GM18861 (cell line): Measurements from ENCODE around the gene CAP1.
A peak's percentile ranks its signal among the peaks of the same experiment; 100 is the strongest.
"Not testable (repeated sequence)": the region's sequence is repeated elsewhere in the genome, so short reads cannot be mapped to it uniquely, and the experiment has no call there.

Experiments
- ATAC-seq: cut with Tn5 transposase; IDR thresholded peaks from one replicate; pipeline ENCODE4 v1.9.1; 2021; ENCODE audit not compliant: unreplicated experiment

The CAP1 gene

DNA sequence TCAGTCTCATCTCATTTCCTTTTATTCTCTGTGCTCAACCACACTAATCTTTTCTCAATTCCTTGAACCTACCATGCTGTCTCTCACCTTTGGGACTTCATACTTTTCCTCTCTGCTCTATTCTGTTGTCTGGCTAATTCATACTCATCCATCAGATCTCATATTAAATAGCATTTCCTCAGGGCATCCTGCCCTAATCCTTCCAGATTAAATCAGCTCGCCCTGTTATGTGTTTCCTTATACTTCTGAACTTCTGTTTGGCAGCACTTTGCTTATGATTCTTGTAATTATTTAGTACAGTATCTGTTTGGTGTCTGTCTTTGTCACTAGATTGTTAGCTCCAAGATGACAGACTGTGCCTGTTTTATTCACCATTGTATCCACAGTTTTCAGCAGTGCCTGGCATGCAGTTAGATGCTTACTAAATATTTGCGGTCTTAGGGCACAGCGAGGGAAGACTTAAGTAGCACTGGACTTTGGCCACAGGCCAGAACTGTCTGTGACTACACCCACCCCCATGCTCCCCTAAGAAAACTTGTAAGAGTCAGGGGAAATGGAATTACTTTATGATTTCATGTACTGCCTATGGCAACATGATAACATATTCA is 9.9 kb upstream of the CAP1 start:
- no peak for ATAC-seq

DNA sequence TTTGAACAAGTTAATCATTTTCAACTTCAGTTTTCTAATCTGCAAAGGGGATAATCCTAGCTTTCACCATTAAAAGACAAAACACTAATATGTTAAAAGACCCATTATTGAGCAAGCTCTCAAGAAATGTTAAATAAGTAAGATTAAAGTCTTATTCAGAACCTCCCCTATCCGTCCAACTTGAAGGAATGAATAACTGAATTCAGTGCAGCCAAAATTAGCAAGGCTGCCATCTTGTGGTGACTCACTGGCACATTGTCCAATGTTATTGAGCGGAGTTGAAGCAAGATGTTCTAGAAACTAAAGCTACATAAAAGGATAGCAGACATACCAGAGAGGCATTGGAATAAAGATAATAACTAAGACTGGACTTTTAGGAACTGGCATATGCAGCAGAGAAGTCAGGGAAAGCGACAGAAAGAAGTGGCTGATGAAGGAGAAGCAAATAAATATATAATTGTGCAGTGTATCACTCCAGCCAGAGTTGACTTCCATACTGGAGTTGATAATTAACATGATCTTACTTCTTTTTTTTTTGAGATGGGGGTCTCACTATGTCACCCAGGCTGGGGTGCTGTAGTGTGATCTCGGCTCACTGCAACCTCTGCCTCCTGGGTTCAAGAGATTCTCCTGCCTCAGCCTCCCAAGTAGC is 8.2 kb upstream of the CAP1 start:
- ATAC-seq: no peak

DNA sequence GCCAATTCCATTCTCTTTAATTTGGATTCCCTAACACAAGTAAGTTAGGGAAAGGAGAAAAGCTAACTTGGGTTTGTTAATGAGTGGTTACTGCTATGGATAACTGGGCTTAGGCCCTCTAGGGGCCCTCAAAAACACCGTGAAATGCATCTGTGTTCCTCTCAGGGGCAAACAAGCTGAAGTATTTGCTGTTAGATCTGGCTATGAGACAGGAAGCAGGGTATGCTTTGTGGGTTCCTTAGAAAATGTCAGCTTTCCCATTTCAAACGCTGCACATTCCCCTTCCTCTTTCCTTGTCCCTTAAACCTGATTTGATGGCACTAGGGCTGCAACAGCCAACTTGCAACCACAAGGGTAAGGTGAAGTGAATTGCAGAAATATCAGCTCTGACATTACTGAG is 5.7 kb upstream of the CAP1 start:
- no peak for ATAC-seq

DNA sequence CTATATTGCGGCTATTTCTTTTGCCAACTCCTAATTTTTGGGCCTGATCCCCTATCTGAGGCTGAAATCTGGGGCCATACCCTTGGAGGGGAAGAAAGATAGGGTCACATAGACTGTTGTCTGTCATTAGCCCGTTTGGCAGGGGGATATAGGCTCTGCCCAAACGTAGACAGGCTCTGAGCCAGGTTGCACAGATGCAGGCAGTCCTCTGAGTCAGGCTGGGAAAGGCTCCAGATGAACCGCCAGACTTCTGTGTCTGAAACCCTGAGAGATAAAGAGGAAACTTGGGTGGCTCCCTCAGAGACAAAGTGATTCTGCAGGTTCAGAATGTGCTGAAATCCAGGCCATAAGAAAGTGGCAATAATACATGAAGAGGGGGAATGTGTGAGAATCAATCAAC is 4.0 kb upstream of the CAP1 start:
- no peak for ATAC-seq

DNA sequence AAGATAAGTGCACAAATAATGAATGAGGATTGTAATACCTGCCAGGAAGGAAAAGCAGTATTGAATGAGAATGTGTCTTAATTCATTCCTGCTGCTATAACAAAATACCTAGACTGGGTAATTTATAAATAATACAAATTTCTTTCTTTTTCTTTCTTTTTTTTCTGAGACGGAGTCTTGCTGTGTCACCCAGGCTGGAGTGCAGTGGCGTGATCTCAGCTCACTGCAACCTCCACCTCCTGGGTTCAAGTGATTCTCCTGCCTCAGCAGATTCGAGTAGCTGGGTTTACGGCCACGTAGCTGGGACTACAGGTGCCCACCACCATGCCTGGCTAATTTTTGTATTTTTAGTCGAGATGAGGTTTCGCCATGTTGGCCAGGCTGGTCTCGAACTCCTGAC is 3.3 kb upstream of the CAP1 start:
- ATAC-seq: not testable (repeated sequence)

DNA sequence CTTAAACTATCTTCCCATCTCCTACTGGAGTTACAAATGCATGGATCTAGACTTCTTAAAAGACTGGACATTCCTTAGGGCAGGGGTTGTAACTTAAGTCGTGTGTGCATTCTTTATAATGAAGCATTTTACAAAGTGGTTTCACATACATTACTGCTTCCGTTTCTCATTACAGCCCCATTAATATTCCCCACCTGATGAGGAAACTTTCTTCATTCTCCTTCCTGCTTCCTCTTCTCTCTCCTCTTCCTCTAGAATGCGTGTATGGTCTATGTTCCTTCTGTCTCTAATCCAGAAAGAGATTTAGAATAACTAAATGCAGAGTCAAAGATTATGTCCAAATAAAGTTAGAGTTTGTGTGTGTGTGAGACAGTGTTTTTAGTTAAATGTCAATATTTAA is 1.8 kb upstream of the CAP1 start:
- ATAC-seq: no peak

DNA sequence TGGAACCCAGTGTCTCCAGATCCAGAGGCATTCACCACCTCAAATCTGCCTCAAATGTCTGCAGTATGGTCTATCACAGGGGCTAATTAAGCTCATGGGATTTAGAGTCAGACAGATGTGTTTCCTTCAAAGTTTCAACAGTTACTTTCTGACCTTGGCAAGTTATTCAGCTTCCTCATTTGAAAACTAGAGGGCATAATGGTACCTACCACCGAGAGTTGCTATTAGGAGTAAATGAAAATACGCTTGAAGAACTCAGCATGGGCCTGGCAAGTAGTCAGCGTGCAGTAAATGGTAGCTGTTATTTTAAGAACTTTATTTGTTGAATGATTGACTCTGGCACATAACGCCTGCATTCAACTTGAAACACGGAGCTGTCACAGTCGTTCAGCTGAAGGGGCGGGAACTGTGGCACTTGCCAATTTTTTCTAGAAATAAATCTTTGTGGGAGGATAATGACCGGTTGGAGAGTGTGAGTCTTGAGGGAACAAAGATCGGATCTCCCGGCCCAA is 1.2 kb upstream of the CAP1 start:
- ATAC-seq: no peak

DNA sequence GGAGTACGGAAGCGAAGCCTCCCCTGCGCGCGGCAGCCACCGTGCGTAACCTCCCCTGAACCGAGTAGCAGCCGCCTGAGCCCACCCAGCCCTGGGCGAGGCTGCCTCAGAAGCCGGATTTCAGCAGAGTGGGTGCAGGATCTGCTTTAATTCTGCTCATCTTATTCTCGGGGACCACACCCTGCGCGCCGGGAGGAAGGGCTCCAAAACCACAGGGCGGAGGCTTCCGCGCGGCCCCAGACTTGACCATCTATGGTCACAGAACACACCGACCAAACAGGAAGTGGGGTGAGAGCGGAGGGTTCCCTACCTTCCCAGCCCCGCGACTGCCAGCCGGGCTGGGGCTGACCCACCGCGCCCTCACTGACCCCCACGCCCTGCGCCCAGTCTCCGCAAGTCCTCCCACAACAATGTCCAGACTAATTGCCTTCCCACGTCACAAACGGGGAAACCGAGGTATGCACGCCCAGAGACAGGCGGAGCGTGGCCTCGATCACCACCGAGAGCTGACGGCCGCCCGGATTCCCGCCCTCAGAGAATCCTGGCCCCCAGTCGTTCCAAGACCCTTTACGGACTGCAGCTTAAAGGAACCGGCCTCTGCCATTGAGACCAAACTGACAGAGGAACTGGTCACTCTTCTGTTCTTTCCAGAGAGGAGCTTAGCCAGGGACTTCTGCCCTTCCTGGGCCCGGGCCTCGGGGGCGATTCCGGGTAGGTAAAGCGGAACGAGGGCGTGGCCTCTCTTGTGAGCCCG is 595 bp upstream of the CAP1 start:
- ATAC-seq: peak; percentile 43

DNA sequence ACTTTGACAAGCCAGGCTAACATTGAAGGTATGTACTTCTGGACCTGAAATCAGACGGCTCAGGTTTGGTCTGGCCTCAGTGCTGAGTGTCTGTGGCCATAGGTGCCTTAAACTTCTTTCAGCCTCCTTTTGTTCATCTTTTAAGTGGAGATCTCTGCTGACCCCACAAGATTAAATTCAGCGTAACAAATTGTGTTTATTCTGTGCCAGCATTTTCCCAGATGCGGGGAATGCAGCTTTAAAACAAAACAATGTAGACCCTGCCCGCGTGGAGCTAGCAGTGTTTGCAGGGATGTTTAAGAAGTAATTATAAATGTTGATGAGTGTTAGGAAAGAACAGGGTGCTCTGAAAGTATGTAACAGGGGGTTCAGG is 923 bp downstream of the CAP1 start:
- ATAC-seq: no peak

DNA sequence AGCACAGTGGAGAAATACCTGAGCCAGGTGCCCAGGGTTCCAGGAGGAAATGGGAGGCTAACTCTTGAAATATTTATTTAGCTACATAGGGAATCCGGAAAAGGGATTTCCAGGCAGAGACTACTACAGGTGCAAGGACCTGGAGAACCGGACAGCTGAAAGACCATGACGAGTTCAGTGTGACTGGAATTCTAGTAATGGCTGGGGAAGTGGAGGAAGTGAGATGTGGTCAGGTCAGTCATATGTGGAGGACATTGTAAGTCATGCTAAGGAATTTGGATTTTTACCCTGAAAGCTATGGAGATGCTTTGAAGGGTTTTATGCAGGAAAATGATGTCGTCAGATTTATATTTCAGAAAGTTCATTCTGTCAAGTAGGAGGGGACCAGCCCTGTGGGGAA is 1.8 kb downstream of the CAP1 start:
- ATAC-seq: no peak

DNA sequence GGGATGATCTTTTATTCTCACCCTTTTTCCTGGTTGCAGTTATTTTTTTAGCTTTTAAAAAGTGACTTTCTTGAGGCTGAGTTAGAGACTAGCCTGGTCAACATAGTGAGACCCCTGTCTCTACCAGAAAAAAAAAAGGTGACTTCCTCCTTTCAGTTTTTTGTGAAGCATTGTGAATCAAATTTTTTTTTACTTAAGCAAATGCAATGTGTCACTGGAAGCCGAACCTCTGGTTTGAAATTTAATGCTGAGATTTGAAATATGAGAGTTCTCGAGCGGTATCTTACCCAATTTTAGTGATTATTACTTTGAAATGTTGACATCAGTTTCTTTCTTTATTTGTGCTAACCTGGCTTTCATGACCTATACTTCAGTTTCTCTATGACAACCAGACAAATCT is 3.6 kb downstream of the CAP1 start:
- no peak for ATAC-seq

DNA sequence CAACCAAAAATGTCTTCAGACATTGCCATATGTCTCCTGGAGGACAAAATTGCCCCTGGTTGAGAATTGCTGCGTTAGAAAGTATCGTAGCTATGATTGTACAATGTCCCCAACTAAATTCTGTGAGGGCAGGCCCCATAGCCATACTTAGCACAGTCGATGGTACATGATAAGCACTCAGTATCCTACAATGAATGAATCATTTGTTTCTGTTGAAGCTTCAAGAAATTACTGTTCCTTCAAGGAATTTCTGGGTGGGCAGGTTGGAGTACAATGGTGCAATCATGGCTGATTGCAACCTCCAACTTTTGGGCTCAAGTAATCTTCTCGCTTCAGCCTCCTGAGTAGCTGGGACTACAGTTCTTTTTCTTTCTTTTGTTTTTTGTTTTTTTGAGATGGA is 4.7 kb downstream of the CAP1 start:
- no peak for ATAC-seq

DNA sequence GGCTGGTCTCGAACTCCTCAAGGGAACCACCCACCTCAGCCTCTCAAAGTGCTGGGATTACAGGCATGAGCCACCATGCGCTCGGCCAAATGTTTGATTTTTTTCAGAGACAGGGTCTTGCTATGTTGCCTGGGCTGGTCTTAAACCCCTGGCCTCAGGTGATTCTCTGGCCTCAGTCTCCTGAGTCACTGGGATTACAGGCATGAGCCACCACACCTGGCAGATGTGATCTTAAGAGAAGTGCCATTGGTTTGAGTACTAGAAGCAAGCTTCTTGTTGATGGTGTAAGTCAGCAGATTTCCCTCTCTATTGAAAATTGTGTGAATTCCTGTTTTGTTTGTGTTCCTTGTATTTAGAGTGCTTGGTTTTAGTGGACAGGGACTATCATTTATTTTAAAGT is 5.2 kb downstream of the CAP1 start:
- ATAC-seq: no peak

DNA sequence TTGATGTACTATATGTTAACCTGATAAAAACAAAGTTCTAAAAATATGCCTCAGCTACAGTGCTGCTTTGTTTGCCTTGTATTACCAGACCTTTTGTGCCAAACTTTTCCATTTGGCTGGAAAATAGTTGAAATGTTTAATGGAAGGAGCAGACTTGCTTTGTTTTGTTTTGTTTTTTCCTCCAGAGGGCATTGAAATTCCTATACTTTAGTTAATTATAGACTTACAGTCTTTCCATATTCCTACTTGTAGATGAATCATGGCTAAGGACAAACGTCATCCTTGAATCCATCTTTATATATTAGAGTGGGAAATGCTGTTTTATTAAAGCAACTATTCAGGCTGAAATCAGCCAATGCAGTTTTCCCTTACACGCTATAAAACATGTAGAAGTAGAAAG is 6.7 kb downstream of the CAP1 start:
- ATAC-seq: no peak

DNA sequence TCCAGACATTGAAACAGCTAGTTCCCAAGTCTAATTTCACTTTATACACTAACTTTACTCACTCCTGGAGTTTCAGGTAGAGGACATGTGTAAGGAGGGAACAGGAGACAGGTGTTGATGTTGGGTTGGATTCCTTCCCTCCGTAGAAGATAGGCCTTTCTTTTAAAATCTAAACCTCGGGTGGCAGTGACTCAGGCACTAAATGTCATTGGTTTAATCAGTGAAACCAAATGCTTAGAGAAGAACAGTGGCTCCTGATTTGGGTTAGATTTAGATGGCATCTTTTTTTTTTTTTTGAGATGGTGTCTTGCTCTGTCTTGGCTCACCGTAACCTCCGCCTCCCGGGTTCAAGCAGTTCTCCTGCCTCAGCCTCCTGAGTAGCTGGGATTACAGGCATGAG is 7.2 kb downstream of the CAP1 start:
- no peak for ATAC-seq

DNA sequence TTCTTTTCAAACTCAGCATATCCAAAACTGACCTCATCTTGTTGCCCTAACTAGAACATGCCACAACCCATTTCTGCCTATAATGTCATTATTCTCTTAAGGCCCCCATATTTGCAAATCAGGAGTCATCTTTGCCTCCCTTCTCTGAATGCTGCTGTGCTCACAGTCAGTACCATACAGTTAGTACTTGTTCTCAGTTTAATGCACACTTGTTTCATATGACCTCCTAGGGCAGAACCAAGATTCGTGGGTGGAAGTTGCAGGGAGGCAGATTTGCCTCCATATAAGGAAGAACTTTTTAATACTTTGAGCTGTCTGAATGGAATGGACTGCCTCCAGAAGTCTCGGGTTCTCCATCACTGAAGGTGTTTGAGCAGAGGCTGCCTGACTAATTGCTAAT is 9.2 kb downstream of the CAP1 start:
- no peak for ATAC-seq

DNA sequence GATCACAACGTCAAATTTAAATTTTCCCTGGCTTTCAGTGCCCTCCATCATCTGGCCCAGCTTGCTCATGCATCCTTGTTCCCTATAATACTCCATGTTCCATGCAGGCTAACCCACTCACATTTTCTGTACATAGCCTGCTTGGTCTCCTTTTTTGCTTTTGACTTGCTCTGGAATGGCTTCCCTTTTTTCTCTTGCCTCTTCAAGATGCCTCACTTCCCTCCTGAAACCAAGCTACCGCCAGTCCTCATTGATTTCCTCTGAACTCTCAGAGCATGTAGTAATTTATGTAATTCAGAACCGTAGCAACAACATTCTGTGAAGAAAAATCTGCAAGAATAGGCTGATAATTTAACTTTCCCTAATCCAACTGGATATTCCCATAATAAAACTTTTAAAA is 10.3 kb downstream of the CAP1 start:
- ATAC-seq: no peak

DNA sequence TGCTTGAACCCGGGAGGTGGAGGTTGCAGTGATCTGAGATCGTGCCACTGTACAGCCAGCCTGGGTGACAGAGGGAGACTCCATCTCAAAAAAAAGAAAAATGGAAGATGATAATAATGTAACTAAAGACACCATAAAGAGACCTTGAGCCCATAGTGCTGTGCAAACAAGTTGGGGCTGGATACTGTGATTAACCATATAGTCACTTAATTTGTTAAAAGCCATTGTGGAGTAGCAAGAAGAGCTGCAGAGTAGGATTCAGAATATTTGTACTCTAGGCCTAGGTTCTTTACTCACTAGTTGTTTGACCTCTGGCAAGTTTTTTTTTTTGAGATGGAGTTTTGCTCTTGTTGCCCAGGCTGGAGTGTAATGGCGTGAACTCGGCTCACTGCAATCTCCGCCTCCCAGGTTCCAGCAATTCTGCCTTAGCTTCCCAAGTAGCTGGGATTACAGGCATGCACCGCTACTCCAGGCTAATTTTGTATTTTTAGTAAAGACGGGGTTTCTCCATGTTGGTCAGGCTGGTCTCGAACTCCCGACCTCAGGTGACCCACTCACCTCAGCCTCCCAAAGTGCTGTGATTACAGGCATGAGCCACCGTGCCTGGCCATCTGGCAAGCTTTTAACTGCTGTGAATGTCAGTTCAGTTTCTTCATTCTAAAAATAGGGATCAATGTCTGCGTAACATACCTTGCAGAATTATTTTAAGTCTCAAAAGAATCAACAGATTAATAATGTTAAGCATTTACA is 12.8 kb downstream of the CAP1 start:
- no peak for ATAC-seq

DNA sequence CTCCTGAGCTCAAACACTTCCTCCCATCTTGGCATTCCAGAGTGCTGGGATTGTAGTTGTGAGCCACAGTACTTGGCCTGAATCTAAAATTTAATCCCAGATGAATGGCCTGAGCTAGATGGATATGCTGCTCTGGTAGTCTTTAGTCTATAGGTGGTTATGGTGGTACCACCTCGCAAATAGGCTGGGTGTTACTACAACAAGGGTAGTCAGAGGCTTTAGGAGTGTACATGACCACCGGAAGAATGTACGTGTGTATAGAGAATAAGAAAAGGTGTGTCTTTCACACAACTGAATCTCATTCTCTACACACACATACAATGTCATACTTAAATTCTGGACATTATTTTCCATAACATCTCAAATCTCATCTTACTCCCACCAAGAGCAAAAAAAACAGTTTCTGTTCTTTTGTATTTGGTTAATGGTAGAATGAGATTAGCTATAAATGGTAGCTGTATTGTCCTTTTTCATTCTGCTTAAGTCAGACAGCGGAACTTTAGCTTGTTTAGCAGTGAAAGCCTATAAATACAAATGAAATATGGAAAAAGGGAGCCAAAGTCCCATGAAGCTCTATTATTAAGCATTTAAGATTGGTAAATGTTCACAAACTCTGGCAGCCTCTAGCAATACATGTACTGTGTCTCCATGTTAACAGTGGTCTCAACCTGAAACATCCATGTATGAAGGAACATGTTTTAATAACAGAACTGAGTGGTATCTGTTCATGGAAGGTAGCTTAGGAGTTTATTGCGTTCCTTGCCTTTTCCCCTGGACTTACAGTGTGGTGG is 16.2 kb downstream of the CAP1 start:
- no peak for ATAC-seq

DNA sequence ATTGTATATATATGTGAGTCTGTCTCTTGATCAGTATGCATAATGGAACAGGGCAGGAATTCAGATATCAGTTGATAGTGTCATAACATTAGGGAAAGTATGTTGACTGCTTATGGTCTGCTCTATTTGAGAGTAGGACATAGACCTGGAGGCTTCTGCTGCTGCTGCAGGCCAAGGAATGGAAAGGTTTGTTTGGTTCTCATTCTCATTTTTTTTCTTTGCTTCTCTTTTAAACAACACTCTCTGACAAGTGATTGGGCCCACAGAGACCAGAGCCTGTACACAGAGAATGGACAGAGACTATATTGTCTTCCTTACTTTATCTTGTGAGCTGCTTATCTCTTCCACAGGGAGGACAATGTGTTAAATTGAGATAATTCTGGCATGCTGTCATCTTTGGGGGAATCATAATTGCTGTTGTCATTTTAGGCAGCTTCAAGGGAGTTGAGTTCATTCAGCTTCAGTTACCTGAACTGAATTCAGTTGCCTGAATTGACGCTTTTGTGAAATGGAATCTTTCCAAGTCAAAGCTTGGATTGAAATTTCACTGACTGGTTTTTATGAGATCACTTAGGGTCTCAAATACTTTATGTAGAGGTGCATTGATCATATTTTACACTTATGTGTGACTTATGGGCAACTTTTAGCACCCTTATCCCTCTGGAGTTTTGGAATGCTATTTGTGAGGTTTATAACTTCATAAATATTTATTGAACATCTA is 16.9 kb downstream of the CAP1 start:
- no peak for ATAC-seq
